GM19193 (cell line): ENCODE data around the gene POFUT2.

Experiments
- POLR2A ChIP-seq: IDR thresholded peaks from 4 replicates; pipeline ENCODE4 v1.6.1; 2011; ENCODE audit not compliant: insufficient read depth, insufficient read length; ENCODE audit errors: extremely low read depth

POFUT2 gene

DNA sequence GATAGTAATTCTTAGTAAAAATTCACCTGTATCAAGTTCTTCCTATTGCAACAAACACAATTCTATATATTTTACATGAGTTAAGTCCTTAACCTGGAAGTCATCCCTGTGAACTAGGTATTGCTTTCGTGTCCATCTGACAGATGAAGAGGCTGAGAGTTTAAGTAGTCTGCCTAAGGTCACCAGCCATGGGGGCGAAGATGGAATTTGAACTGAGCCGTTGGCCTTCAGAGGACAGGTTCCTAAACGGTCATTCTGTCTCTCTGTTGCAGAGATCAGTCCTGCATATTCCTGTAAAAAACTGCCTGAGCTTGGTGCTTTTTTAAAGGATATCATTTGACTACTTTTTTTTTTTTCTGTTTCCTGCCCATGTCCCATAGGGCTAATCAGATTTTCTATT is 10.2 kb upstream of the POFUT2 start:
- no peak for TF ChIP-seq POLR2A

DNA sequence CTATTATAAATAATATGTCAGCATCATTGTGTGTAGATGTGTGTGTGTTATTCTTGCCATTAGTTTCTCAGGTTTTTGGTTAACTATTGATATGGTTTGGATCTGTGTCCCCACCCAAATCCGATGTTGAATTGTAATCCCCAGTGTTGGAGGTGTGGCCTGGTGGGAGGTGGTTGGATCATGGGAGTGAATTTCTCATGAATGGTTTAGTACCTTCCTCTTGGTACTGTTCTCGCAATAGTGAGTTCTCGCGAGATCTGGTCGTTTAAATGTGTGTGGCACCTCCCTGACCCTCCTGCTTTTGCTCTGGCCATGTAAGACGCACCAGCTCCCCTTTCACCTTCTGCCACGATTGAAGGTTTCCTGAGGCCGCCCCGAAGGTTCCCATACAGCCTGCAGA is 9.6 kb upstream of the POFUT2 start:
- no peak for TF ChIP-seq POLR2A

DNA sequence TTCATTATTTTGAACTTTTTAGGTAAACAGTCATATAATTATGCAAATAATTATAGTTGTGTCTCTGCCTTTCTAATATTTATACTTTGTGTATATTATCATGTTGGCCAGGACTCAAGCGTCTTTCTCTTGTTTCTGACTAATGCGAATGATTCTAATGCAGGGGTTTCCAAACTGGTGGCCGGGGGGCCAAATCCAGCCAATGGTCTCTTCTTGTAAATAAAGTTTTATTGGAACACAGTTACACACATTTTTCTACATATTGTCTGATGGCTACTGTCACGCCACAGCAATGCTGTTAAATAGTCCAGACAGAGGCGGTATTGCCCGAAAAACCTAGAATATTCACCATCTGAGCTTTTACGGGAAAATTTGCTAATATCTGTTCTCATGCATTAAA is 8.9 kb upstream of the POFUT2 start:
- no peak for TF ChIP-seq POLR2A

DNA sequence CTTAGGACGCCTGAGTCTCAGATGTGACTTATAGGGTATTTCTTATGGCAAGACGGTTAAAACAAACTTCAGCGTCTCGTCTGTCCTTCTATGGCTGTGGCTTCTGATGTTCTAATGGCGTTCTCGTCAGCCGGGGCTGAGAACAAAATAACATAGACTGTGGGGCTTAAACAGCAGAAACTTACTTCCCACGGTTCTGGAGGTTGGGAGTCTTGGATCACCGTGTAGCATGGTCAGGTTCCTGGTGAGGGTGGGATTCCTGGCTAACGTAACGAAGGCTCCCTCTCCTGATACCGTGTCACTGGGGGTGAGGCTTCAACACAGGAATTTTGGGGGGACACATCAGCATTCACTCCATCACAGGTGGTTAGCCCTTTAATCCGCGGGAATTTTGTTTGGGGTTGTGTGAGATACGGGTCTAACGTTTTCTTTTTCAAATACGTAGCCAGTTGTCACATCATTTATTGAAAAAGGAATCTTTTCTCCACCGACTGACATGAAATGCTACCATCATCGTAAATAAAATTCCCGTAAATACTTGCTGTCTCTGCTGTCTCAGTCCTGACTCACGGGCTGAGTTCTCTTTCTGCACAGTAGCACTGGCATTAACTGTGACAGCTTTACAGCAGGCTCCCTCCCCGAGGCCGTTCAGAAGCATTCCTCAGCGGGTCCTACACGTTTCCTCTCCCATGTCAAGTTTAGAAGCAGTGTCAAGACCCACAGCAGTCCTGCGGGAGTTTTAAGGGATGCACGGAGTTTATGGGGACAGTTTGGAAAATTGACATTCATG is 8.1 kb upstream of the POFUT2 start:
- TF ChIP-seq POLR2A, result no peak

DNA sequence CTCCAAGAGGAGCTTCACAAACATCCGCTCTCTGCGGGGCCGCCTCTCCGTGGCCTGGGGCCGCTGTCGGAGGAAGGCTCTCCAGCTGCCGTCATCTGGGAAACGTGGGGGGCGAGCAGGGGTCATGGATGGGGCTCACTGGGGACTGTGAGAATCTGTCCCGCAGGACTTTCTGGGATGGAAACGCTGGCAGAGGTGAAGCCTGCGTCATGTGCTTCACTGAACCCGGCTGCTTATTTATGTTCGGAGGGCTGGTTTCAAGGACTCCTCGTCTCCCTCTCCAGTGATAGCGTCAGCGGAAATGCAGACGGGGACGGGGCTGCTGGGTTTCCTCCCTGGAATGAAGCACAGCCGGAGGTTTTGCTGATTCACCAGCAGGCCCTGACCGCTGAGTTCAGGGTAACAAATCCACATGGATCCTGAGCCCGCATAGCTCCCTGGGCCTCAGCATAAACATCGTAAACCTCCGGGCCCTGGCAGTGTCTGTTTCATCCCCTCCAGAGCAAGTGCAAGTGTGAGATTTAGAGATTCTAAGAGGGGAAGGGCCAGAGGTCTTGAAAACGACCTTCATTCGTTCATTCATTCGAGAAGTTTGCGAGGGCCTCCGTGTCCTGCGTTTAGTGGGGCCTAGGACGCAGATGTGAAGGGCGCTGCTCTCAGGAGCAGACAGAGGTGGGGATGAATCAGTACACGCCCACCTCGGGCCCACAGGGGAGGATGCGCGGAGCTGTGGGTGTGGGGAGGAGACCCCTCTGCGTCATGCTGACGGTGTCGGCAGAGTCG is 7.0 kb upstream of the POFUT2 start:
- TF ChIP-seq POLR2A, result no peak

DNA sequence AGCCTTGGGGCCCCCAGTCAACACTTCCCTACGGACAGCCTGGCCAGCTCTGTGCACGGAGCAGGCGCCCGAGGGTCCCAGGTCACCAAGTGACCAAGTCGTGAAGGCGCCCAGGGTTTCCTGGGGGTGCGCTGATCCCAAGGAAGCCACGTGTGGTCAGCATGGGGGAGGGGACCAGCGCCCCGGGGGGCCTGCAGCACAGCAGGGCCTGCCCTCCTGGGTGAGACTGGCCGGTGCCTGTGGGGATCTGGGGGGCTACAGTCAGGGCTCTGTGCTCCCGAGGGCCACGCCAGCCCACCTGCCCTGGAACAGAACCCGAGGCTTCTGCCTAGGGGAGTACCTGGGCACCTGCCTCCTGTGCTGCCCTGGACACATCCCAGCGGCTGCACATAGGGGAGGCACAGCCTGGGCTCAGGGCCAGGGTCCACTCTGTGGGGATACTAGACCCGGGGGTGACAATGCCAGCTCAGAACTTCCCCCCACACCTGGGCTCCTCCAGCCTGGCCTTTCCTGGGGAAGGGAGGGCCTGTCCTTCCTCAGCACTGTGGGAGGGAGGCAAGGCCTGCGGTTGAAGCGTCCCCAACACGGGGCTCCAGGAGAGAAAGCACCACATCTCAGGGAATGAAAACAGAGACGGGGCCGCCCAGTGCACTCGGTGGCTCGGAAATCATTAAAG is 6.2 kb upstream of the POFUT2 start:
- no peak for TF ChIP-seq POLR2A

DNA sequence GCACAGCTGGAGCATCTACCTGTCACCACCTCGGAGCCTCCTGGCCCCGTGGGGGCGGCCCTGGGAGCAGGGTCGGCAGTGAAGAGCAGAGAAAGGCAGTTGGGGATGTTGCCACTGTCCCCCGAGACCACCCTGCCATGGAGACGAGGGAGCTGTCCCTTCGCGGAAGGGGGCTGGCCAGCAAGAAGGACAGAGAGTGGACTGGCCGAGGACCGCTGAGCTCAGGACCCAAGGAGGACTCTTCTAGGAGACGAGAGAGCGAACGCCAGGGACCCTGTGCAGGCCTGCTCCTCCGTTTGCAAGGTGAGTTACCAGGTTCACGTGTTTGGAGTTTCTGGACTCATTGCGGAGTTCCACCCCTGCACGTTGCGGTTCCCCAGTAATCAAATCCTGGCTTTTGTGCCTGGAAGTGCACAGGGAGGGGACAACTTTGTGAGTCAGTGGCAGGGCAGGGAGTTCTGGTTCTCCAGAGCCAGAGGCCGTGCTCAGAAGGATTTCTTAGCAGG is 5.6 kb upstream of the POFUT2 start:
- no peak for TF ChIP-seq POLR2A

DNA sequence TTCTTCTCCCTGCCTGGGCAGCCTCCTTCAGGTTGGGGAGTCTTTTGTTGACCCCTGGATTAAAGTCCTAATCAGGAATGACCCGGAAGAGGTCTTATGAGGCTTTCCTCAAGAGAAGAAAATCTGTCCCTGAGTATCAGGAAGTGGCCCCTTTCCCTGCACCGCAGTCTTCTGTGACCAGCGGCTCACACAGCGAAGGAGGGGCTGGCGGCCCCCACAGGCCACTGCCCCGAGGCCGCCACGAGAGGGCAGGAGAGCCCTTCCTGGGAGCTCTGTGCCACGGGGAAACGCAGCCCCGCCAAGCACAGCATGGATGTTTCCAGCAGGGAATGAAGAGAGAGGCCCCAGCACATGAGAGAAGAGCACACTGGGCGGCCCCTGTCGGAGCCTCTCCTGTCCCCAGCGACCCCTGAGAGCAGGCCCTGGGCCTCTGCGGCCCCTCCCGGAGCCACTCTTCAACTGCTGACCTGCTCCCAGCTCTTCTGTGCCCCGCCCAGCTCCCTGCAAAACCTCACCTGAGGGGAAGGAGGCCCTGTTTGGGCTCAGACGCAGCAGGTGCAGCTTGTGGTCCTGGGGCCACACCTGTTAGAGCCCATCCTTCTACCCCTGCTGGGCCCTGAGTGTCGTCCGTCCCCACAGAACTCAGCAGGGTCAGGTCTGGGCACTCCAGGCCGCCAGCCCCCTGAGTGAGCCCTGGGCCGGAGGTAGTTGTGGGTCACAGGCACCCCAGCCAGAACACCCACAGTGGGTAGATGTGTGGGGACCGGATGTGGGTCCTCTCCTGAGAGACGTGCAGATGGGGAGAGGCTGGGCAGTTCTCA is 4.9 kb upstream of the POFUT2 start:
- no peak for TF ChIP-seq POLR2A

DNA sequence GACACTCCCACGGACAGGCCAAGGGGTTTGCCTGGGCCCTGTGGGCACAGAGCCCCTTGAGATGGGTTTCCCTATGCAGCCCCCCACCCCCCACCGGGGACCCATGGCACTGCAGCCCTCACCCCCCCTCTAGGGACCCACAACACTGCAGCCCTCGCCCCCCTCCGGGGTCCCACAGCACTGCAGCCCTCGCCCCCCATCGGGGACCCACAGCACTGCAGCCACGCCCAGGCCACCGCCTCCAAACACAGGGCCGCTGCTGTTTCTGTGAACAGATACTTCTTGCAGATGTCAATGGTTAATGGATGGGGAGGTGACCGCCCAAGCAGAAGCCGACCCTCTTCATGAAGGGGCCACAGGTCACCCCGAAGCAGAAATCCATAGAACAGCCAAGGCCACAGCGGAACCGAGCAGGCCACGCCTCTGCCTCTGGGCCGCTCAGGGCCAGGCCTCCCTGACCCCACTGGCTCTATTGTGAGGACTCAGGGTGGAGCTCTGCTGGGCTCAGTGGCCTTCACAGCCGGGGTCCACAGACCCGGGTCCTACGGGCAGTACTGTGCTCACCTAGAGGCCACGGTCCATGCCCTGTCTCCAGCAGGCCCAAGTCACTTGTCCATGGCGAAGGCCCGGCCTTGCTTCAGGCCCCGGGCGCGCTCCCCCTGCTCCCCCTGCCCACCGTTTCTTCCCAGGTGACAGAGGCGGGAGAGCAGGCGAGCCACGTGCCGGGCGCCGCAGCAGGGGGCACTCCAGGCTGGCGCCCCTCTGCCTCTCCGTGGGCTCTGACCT is 4.1 kb upstream of the POFUT2 start:
- TF ChIP-seq POLR2A, result no peak

DNA sequence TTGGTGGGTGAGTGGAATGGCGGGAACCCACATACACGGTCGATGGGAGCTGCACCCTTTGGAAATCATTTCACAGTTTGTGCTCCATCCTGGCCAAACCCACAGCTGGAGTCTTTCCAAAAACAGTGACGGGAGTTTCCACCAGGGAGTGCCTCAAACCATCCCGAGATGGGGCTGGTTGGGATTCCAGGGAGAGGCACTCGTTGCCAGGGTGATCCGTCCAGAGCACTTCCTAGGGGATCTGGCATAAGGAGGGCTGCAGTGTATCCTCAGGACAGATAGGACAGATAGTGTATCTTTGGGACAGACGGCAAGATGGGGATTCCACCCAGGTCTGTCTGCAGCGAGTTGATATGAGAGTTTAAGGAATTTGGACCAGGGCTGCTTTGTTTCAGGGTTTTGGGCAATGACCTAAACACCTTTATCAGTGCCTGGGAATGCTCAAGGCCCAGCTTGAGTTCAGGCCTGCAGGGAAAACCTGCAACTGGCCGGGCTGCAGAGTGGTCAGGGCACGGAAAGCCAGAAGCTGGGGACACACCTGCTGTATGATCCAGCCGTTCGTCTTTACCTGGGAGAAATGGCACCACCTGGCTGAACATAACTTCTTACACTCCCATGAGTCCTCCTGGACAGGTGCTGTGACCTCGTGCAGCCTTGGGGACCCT is 3.4 kb upstream of the POFUT2 start:
- TF ChIP-seq POLR2A, result no peak

DNA sequence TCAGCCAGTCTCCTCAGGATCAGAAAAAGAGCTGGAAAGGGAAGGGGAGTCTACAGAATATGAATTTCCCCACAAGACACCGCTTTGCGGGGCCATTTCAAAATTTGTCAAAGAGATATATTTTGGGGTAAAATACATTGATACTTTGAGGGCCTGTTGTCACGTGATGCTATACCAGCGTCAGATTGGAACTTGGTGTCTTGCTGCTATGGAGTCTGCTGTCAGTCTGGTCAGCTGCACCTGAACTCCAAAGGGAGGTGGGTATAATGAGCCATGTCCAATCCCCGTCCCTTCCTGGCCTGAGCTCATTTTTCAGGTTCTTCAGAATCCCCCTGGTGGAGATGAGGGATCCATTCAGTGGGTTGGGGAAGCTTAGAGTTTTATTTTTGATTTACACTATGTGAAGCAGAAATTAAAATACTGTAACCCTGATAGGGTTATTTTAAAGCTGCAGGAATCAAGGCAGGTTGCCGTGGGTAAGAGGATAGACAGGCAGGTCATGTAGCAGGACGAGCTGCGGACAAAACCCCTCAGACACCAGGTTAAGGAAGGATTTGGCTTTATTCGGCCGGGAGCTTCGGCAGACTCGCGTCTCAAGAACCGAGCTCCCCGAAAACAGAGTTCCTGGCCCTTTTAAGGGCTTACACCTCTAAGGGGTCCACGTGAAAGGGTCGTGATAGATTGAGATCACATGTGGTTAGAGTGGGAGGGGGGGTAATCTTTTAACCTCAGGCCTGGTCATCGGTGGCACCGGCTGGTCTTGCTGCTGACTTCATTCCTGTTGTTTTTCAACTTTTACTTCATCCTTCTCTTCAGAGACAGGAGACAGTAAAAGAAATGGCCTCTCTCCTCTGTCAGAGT is 2.2 kb upstream of the POFUT2 start:
- TF ChIP-seq POLR2A, result no peak

DNA sequence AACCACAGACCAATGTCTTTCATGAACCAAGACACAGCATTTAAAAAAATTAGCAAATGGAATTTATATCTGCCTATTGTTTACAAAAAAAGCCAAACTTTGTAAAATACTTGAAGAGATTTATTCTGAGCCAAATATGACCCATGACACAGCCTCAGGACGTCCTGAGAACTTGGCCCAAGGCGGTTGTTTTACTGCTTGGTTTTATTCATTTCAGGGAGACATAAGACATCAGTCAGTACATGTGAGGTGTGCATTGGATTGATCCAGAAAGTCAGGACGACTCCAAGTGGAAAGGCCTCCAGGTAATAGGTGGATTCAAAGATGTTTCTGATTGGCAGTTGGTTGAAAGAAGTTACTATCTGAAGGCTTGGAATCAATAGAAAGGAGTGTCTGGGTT is 1.4 kb upstream of the POFUT2 start:
- TF ChIP-seq POLR2A, result no peak
